Activated CD8-positive, alpha-beta memory T cell treated with anti-CD3 and anti-CD28 coated beads, Interleukin-2, amount 50 U/mL, for 1 hour (primary cell): ENCODE measurements around the gene GCN1.

ENCODE experiments used
- DNase-seq: peaks from one replicate; pipeline ENCODE4 v3.0.0-alpha.2; 2020; ENCODE audit errors: extremely low read depth

GCN1 gene

GRCh38 chr12:120229487-120230325 is 35.2 kb upstream of the GCN1 start:
- no peak for DNase-seq

DNA sequence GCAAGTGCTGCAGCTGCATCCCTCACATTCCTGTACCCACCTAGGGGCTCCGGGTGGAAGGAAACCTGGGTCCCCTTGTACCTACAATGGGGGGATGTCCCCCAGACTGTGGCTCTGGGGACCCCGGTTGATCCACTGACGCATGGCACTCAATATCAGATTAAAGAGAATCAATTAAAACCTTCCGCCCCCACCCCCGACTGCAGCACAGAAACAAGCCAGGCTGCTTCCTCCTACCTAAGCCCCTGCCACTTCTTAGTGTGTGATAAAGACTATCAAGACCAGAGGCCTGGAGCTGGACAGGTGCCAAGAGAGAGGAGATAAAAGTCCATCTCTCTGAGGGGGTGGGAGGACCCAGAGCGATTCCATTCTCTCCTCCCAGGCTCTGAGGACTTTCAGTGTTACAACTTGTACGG is 34.6 kb upstream of the GCN1 start:
- DNase-seq: no peak

- DNase-seq: peak; percentile 73
Observed at GRCh38 chr12:120228291-120229070, 34.0 kb upstream of the GCN1 start.

- DNase-seq: no peak
Observed at GRCh38 chr12:120228041-120228290, 33.5 kb upstream of the GCN1 start.

DNA sequence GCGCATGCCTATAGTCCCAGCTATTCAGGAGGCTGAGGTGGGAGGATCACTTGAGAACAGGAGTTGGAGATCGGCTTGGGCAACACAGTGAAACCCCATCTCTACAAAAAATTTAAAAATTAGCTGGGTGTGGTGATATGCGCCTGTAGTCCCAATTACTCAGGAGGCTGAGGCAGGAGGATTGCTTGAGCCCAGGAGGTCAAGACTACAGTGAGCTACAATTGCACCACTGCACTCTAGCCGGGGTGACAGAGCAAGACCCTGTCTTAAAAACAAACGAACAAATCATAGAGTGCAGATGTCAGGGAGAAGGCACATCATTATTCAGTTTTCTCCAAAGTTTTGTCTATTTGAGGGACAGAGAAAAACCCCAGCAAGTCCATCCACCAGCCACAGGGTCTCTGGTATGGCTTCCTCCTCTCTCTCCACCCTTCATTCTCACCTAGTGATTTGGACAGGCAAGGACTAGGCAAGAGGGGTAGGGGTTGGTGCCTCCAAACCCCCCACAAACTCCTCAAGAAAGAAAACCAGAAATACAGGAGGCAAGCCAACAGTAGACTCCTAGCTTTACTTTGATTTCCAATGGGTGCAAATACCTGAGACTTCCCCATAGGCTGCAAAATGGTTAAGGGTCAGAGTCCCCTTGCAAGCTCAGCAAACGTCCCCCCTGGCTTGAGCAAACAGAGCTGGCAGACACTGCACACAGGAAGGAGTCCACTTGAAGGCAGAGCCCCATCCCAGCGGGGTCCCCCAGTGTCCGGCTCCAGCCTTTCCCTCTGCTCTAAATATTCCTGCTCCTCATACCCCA is 32.9 kb upstream of the GCN1 start:
- DNase-seq: no peak

GRCh38 chr12:120225852-120226640 is 31.5 kb upstream of the GCN1 start:
- DNase-seq: no peak

- no peak for DNase-seq
Observed at GRCh38 chr12:120225200-120225558, 30.7 kb upstream of the GCN1 start.

- no peak for DNase-seq
Observed at GRCh38 chr12:120224304-120225199, 30.0 kb upstream of the GCN1 start.

- no peak for DNase-seq
Observed at GRCh38 chr12:120223458-120224303, 29.2 kb upstream of the GCN1 start.

GRCh38 chr12:120222288-120222832 is 27.8 kb upstream of the GCN1 start:
- no peak for DNase-seq

GRCh38 chr12:120221576-120221900 is 27.0 kb upstream of the GCN1 start:
- no peak for DNase-seq

DNA sequence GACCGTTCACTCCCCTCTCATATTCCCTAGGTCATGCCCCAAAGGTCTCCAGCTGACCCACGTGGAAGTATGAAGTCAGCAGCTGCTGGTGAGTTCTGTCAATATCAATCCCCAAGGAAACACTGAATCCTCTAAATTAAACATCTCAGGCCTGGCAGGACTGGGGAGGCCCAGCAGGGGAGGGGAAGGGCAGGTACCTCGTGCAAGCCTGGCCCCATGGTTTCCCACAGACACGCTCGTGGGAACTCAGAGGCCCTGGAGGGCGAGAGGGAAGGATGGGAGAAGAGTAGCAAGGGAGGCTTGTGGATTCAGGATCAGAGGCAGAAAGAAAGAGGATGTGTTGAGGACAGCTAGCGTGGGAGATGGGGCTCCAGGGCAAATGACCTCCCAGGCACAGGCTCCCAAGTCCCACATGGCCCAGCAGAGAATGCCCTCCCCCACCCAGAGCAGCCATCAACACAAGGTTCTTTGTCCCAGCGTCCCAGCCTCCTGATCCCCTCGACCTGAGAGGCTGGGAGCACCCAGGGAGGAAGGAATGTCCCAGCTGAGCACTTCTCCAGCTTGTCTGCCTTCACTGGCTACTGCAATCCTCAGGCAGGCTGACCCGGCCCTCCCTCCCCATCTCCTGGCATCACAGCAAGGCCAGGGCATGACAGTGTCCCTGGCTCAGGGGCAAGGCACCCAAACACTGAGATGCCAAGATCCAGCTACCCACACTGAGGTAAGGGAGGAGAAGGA is 26.5 kb upstream of the GCN1 start:
- DNase-seq: no peak

DNA sequence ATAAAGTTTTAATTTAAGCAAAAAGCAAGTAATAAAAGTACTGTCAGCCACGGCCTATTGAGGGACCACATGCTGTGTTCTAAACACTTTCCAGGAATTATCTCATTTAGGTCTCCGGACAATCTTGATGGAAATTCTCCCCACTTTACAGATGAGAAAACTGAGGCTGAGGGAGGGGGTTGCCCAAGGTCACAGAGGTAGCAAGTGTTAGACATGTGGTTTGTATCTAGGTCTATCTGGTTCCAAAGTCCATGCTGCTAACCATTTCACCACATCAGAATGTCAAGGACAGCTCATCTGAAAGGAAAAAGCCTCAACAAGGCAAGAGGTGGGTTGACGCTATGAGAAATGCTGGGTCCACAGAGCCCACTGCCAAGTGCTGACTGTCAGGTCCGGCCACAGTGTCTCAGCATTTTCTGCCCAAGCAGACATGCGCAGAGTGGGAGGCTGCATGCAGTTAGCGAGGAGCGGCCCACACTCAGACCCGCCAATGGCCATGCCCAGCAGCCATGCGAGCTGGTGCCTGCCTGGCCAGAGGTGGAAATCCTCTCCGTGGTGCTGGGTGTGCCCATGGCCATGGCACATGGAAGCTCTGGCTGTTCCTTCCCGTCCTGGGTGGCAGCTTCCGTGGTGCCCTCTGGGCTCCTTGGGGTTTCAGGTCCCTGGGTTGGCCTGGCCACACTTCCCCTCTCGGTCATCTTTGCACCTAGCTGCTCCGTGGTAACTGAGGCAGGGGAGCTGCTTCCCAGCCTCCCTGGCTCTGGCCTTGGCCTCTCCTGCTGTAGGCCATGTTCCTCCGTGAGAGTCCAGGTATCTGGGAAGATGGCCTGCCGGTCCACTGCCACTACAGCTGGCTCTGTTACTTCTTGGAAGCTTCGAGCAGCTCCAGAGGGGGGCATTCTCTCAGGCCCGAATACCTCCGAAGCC is 24.4 kb upstream of the GCN1 start:
- no peak for DNase-seq

- no peak for DNase-seq
Observed at GRCh38 chr12:120216742-120217605, 22.5 kb upstream of the GCN1 start.

DNA sequence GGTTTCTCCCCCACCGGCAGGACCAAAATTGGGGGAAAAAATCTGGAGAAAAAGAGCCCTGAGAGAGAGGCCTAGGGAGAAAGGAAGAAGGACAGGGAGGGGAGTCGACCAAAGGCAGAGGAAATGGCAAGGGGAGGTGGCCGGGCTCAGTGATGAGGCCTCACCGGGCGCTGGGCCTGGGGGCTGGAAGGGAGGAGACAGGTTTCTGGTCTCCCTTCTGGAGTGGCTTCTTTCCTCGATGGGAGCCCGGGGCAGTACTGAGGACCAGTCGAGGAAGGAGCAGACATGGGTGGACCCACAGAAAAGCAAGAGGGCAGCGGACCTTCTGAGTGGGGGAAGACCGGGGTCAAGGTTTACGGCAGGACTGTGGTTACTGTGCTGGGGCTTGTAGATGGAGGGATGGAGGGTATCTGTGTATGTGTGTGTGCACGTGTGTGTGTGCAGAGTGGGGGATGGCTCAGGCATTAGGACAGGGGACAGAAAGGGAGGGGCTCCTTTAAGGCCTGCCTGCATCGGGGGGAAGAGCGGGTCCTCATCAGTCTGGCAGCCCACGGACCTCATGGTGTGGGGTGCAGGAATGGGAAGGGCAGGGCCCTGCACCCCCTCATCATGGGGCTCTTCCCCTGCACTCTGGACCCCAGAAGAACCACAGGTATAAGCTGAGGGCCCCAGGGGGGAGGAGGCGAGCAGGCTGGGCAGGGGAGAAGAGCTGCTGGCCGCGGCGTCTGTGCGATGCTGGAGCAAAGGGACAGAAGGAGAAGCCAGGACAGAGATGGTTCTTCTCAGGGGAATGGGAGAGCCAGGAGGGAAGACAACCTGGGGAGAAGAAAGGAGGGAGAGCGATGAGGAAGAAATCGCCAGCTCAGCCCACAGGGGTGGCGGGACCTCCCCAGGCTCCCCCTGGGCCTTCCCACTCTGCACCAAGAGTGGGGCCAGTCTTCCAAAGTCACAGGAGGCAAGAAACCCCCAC is 21.5 kb upstream of the GCN1 start:
- DNase-seq: no peak

DNA sequence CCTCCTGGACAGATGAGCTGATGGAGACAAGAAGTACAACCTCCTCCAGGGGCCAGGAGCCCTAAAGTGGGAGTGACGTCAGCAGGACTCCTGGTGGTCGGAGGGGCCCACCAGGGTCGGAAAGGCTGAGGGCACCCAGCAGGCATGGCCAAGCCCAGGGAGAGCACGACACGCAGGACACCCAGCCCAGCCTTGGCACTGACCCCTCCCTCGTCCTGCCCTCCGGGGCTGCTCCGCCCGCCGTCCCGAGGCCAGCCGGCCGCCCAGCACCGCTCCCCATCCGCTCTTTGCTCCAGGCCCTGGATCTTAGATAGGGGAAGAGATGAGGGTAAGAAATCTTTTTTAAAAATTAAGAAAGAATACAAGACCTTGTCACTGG is 20.8 kb upstream of the GCN1 start:
- DNase-seq: no peak
